K562 (cell line): ENCODE results near the gene KRT80. TPM values are rescaled to one million over a fixed set of nuclear protein-coding genes. Genes with fewer than 3 reads are reported as not detected.

Experiments used
- ATF3 ChIP-seq, 2 experiments: fragments of 450-650 bp in 1 of 2; sonication (generic) in 1 of 2; formaldehyde crosslinking in 1 of 2; IDR thresholded peaks in 1 of 2; conservative IDR thresholded peaks in 1 of 2; 2 replicates each; pipeline versions ENCODE4 v1.6.1 to v1.8.1; 2016 to 2023; ENCODE audit warnings: mild to moderate bottlenecking in 2 of 2, moderate library complexity in 2 of 2, inconsistent platforms in 1 of 2, missing genetic modification reagents in 1 of 2
- BACH1 ChIP-seq: fragments of 200-800 bp; sonication (Bioruptor generic); IDR thresholded peaks from 2 replicates; pipeline ENCODE4 v1.6.1; 2016; ENCODE audit warnings: missing genetic modification characterization, missing compliant biosample characterization
- EGR1 ChIP-seq: fragments of 450-650 bp; conservative IDR thresholded peaks from 2 replicates; pipeline ENCODE4 v1.6.1; 2017; ENCODE audit warnings: mild to moderate bottlenecking
- MAX ChIP-seq: sonication (generic); formaldehyde crosslinking; IDR thresholded peaks from 2 replicates; pipeline ENCODE4 v1.9.0; 2022; ENCODE audit warnings: mild to moderate bottlenecking, missing genetic modification reagents
- MEF2A ChIP-seq: IDR thresholded peaks from 2 replicates; pipeline ENCODE4 v1.6.1; 2011; ENCODE audit warnings: low read depth, mild to moderate bottlenecking, low read length, moderate library complexity; ENCODE audit not compliant: control insufficient read depth
- SMARCE1 ChIP-seq: fragments of 450-650 bp; IDR thresholded peaks from 2 replicates; pipeline ENCODE4 v1.7.1; 2016; ENCODE audit warnings: mild to moderate bottlenecking
- UBTF ChIP-seq, 2 experiments: IDR thresholded peaks; 2 replicates each; pipeline ENCODE4 v1.6.1; 2012; ENCODE audit warnings: improper control_type of control experiment in 2 of 2, low read depth in 2 of 2, low read length in 2 of 2, borderline replicate concordance in 1 of 2
- VEZF1 ChIP-seq: fragments of 200-800 bp; sonication (Bioruptor generic); IDR thresholded peaks from 2 replicates; pipeline ENCODE4 v1.6.1; 2017; ENCODE audit warnings: missing genetic modification characterization, missing compliant biosample characterization
- ZFX ChIP-seq: sonication (generic); formaldehyde crosslinking; IDR thresholded peaks from 2 replicates; pipeline ENCODE4 v1.8.0; 2022; ENCODE audit warnings: mild to moderate bottlenecking, missing genetic modification reagents, moderate library complexity
- ZNF561 ChIP-seq: fragments of 450-650 bp; formaldehyde crosslinking; conservative IDR thresholded peaks from 2 replicates; pipeline ENCODE4 v1.4.0; 2020; ENCODE audit warnings: mild to moderate bottlenecking, moderate library complexity
- polyA plus RNA-seq, 8 experiments: library from polyadenylated mRNA; depleted of rRNA in 4 of 8; stranded (reverse) in 5 of 8; unstranded in 3 of 8; fragments of >200 nt; fragmentation: Nextera tagmentation in 2 of 8; fragmentation: Illumina TruSeq in 1 of 8; extraction: Ambion mirVana in 2 of 8; extraction: Trizol in 1 of 8; gene quantifications; 2 replicates each; pipeline versions ENCODE4 v1.2.1 to v1.2.3, GENCODE V29; 2011 to 2014; ENCODE audit warnings: inconsistent platforms in 1 of 8, missing spikeins in 1 of 8
- total RNA-seq, 7 experiments: library from RNA; depleted of rRNA in 6 of 7; stranded (reverse); fragments of >200 nt in 6 of 7; fragmentation: Illumina TruSeq in 2 of 7; extraction: Trizol in 2 of 7; gene quantifications; 2 replicates each; pipeline versions ENCODE4 v1.2.1 to v1.2.3, GENCODE V29; 2011 to 2021; ENCODE audit warnings: low replicate concordance in 1 of 7
- TF ChIP-seq, protein P1 (sequence below), 3 experiments: fragments of 200-800 bp in 1 of 3; fragments of 250-450 bp in 1 of 3; fragments of 450-650 bp in 1 of 3; sonication (Bioruptor Pico) in 1 of 3; sonication (Bioruptor generic) in 1 of 3; formaldehyde crosslinking in 1 of 3; IDR thresholded peaks; 2 replicates each; pipeline versions ENCODE4 v1.6.1 to v1.8.0; 2016 to 2022; ENCODE audit warnings: mild to moderate bottlenecking in 2 of 3, missing genetic modification characterization in 2 of 3, missing compliant biosample characterization in 1 of 3, moderate library complexity in 1 of 3
- TF ChIP-seq, protein P2 (sequence below), 2 experiments: fragments of 450-650 bp; conservative IDR thresholded peaks; 2 replicates each; pipeline ENCODE4 v1.6.1; 2017; ENCODE audit warnings: mild to moderate bottlenecking in 2 of 2, moderate library complexity in 2 of 2

Gene KRT80
- total and polyA plus RNA-seq, 9 of the 15 experiments (the other 6 are each of a cell fraction or from before 2014, with no cell fraction given) = not detected

GRCh38 chr12:52203079-52203921, 11.5 kb upstream of the KRT80 start (continued):
- TF ChIP-seq ATF3 (IDR thresholded peaks at IDR 0.05) = 0 out of 2 replicates have a peak, but pooled peaks have one; percentile 25
- no peak for TF ChIP-seq ATF3 (CRISPR knock-in tag; conservative IDR thresholded peaks at IDR 0.05)
- TF ChIP-seq BACH1 (tag) = no peak
- no peak for TF ChIP-seq ZNF561
- TF ChIP-seq MEF2A = no peak
- TF ChIP-seq, protein P1, sequence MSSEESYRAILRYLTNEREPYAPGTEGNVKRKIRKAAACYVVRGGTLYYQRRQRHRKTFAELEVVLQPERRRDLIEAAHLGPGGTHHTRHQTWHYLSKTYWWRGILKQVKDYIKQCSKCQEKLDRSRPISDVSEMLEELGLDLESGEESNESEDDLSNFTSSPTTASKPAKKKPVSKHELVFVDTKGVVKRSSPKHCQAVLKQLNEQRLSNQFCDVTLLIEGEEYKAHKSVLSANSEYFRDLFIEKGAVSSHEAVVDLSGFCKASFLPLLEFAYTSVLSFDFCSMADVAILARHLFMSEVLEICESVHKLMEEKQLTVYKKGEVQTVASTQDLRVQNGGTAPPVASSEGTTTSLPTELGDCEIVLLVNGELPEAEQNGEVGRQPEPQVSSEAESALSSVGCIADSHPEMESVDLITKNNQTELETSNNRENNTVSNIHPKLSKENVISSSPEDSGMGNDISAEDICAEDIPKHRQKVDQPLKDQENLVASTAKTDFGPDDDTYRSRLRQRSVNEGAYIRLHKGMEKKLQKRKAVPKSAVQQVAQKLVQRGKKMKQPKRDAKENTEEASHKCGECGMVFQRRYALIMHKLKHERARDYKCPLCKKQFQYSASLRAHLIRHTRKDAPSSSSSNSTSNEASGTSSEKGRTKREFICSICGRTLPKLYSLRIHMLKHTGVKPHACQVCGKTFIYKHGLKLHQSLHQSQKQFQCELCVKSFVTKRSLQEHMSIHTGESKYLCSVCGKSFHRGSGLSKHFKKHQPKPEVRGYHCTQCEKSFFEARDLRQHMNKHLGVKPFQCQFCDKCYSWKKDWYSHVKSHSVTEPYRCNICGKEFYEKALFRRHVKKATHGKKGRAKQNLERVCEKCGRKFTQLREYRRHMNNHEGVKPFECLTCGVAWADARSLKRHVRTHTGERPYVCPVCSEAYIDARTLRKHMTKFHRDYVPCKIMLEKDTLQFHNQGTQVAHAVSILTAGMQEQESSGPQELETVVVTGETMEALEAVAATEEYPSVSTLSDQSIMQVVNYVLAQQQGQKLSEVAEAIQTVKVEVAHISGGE (CRISPR knock-in tag; IDR thresholded peaks at IDR 0.05) = peak in 1 of 3 experiments; percentile 18; a peak in 1 of 6 replicates
- no peak for TF ChIP-seq ZFX (CRISPR knock-in tag)
- peak; percentile 75 for TF ChIP-seq MAX
- no peak for TF ChIP-seq SMARCE1
- 0 out of 2 replicates have a peak, but pooled peaks have one; percentile 19 for TF ChIP-seq EGR1
- TF ChIP-seq UBTF (IDR thresholded peaks at IDR 0.05; ENCODE audit: borderline replicate concordance in 1 of 2, low read depth in 2 of 2, low read length in 2 of 2) = no peak
- peak; percentile 40 for TF ChIP-seq VEZF1
- TF ChIP-seq, protein P2, sequence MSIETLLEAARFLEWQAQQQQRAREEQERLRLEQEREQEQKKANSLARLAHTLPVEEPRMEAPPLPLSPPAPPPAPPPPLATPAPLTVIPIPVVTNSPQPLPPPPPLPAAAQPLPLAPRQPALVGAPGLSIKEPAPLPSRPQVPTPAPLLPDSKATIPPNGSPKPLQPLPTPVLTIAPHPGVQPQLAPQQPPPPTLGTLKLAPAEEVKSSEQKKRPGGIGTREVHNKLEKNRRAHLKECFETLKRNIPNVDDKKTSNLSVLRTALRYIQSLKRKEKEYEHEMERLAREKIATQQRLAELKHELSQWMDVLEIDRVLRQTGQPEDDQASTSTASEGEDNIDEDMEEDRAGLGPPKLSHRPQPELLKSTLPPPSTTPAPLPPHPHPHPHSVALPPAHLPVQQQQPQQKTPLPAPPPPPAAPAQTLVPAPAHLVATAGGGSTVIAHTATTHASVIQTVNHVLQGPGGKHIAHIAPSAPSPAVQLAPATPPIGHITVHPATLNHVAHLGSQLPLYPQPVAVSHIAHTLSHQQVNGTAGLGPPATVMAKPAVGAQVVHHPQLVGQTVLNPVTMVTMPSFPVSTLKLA (conservative IDR thresholded peaks at IDR 0.05) = peak in 1 of 2 experiments; percentile 51; a peak in 1 of 4 replicates
